ENCODE measurements around the gene PDE9A.

DNA sequence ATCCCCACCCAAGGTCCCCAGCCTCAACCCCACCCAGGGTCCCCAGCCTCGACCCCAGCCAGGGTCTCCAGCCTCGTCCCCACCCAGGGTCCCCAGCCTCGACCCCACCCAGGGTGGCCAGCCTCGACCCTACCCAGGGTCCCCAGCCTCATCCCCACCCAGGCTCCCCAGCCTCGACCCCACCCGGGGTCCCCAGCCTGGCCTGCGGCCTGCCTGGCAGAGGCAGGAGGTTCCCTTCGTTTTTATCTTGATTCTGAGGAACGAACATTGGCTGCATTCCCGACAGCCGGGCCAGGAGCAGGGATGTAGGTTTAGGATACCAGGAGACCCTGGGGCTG lies 3.4 kb upstream of the PDE9A start:
- no peak for TF ChIP-seq EP300 (IDR thresholded peaks at IDR 0.05; ENCODE audit: borderline replicate concordance)
- no peak for TF ChIP-seq RAD21 (IDR thresholded peaks at IDR 0.05; ENCODE audit: low read depth)
- TF ChIP-seq YY1 (IDR thresholded peaks at IDR 0.05; ENCODE audit: low read depth): no peak
- TF ChIP-seq CEBPB (IDR thresholded peaks at IDR 0.05): no peak
- TF ChIP-seq, protein P1, sequence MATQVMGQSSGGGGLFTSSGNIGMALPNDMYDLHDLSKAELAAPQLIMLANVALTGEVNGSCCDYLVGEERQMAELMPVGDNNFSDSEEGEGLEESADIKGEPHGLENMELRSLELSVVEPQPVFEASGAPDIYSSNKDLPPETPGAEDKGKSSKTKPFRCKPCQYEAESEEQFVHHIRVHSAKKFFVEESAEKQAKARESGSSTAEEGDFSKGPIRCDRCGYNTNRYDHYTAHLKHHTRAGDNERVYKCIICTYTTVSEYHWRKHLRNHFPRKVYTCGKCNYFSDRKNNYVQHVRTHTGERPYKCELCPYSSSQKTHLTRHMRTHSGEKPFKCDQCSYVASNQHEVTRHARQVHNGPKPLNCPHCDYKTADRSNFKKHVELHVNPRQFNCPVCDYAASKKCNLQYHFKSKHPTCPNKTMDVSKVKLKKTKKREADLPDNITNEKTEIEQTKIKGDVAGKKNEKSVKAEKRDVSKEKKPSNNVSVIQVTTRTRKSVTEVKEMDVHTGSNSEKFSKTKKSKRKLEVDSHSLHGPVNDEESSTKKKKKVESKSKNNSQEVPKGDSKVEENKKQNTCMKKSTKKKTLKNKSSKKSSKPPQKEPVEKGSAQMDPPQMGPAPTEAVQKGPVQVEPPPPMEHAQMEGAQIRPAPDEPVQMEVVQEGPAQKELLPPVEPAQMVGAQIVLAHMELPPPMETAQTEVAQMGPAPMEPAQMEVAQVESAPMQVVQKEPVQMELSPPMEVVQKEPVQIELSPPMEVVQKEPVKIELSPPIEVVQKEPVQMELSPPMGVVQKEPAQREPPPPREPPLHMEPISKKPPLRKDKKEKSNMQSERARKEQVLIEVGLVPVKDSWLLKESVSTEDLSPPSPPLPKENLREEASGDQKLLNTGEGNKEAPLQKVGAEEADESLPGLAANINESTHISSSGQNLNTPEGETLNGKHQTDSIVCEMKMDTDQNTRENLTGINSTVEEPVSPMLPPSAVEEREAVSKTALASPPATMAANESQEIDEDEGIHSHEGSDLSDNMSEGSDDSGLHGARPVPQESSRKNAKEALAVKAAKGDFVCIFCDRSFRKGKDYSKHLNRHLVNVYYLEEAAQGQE (IDR thresholded peaks at IDR 0.05; ENCODE audit: low read depth): no peak
- TF ChIP-seq TEAD4 (IDR thresholded peaks at IDR 0.05): no peak
- TF ChIP-seq, protein P2, sequence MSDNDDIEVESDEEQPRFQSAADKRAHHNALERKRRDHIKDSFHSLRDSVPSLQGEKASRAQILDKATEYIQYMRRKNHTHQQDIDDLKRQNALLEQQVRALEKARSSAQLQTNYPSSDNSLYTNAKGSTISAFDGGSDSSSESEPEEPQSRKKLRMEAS (IDR thresholded peaks at IDR 0.05): no peak
- no peak for TF ChIP-seq TAF1 (IDR thresholded peaks at IDR 0.05; ENCODE audit: low read depth)
- TF ChIP-seq FOXM1 (IDR thresholded peaks at IDR 0.05; ENCODE audit: borderline replicate concordance, low read depth): no peak
- no peak for TF ChIP-seq ZBTB7A (IDR thresholded peaks at IDR 0.05; ENCODE audit: low read depth)
- no peak for TF ChIP-seq CREB1 (IDR thresholded peaks at IDR 0.05; ENCODE audit: low read depth)
- TF ChIP-seq, protein P3, sequence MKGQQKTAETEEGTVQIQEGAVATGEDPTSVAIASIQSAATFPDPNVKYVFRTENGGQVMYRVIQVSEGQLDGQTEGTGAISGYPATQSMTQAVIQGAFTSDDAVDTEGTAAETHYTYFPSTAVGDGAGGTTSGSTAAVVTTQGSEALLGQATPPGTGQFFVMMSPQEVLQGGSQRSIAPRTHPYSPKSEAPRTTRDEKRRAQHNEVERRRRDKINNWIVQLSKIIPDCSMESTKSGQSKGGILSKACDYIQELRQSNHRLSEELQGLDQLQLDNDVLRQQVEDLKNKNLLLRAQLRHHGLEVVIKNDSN (IDR thresholded peaks at IDR 0.05): no peak
- TF ChIP-seq NFIC (IDR thresholded peaks at IDR 0.05): no peak

Measured in Ishikawa (cell line).